HEK293T (cell line): Measurements from ENCODE around the gene RNF130.

Experiments
- CTCF ChIA-PET: fragments of 350-600 bp; formaldehyde crosslinking; extraction: SDS; loops from one replicate; lab custom pipeline; 2021; ENCODE audit warnings: antibody characterized with exemption, inconsistent platforms; lab: Yijun Ruan, JAX
- POLR2A ChIA-PET: fragments of 350-600 bp; formaldehyde crosslinking; extraction: SDS; loops from one replicate; lab custom pipeline; 2020; ENCODE audit warnings: antibody characterized with exemption, inconsistent platforms; lab: Yijun Ruan, JAX
- DNase-seq: peaks from one replicate; pipeline ENCODE4 v3.0.0; 2012; ENCODE audit warnings: mixed read lengths; ENCODE audit errors: extremely low spot score
- ARNT ChIP-seq: fragments of 450-650 bp; IDR thresholded peaks from 2 replicates; pipeline ENCODE4 v1.6.1; 2017; ENCODE audit warnings: mild to moderate bottlenecking
- BHLHE40 ChIP-seq: fragments of 450-650 bp; IDR thresholded peaks from 2 replicates; pipeline ENCODE4 v1.6.1; 2016; ENCODE audit warnings: mild to moderate bottlenecking, moderate library complexity, borderline replicate concordance
- CTBP1 ChIP-seq: fragments of 450-650 bp; IDR thresholded peaks from 2 replicates; pipeline ENCODE4 v1.6.1; 2016; ENCODE audit warnings: borderline replicate concordance
- ELF4 ChIP-seq: fragments of 450-650 bp; IDR thresholded peaks from 2 replicates; pipeline ENCODE4 v1.6.1; 2017; ENCODE audit warnings: antibody characterized with exemption
- FOXA1 ChIP-seq: fragments of 450-650 bp; IDR thresholded peaks from 2 replicates; pipeline ENCODE4 v1.6.1; 2016; ENCODE audit warnings: mild to moderate bottlenecking
- FOXK2 ChIP-seq: fragments of 450-650 bp; IDR thresholded peaks from 2 replicates; pipeline ENCODE4 v1.6.1; 2016; ENCODE audit warnings: mild to moderate bottlenecking
- FOXM1 ChIP-seq: fragments of 450-650 bp; IDR thresholded peaks from 2 replicates; pipeline ENCODE4 v1.6.1; 2017; ENCODE audit warnings: mild to moderate bottlenecking, borderline replicate concordance
- HDGF ChIP-seq: fragments of 450-650 bp; IDR thresholded peaks from 2 replicates; pipeline ENCODE4 v1.6.1; 2017; ENCODE audit warnings: antibody characterized with exemption, borderline replicate concordance
- L3MBTL2 ChIP-seq: fragments of 450-650 bp; conservative IDR thresholded peaks from 2 replicates; pipeline ENCODE4 v1.6.1; 2016; ENCODE audit warnings: mild to moderate bottlenecking
- LEF1 ChIP-seq: fragments of 450-650 bp; IDR thresholded peaks from 2 replicates; pipeline ENCODE4 v1.6.1; 2017; ENCODE audit warnings: mild to moderate bottlenecking, borderline replicate concordance
- NFRKB ChIP-seq: fragments of 450-650 bp; IDR thresholded peaks from 2 replicates; pipeline ENCODE4 v1.6.1; 2016; ENCODE audit warnings: mild to moderate bottlenecking, moderate library complexity
- SP1 ChIP-seq: fragments of 450-650 bp; IDR thresholded peaks from 2 replicates; pipeline ENCODE4 v1.6.1; 2017
- SUZ12 ChIP-seq: fragments of 450-650 bp; IDR thresholded peaks from 2 replicates; pipeline ENCODE4 v1.6.1; 2016; ENCODE audit warnings: mild to moderate bottlenecking
- TARDBP ChIP-seq: fragments of 450-650 bp; IDR thresholded peaks from 2 replicates; pipeline ENCODE4 v1.6.1; 2016
- ZNF384 ChIP-seq: fragments of 450-650 bp; IDR thresholded peaks from 2 replicates; pipeline ENCODE4 v1.6.1; 2016
- TF ChIP-seq, protein P1 (sequence below): fragments of 450-650 bp; IDR thresholded peaks from 2 replicates; pipeline ENCODE4 v1.6.1; 2016

Gene RNF130

DNA sequence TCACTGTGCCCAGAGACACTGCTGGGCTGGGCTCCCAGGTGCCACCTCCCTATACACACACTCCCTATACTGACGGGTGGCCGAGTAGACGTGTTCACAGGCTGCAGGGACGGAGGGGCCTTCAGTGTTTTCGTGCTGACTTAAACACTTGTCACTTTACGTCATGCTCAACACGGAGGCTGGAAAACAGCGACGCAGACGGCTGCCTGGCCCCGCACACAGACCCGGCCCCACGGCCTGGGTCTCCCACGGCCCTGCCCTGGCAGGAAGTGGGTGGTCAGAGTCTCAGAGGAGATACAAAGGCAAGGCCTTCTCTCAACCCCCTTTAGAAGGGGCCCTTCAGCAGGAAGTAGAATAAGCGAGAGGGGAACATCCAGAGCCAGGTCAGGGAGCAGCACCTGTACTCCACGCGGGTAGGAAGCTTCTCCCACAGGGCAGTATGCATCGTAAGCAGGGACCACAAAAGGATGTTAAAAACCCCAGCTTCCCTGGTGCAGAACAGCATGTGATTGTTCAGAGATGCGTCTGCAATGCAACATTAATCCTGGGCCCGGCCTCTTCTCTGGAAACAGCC is 152.0 kb downstream of the RNF130 start:
- CTCF ChIA-PET, result no interaction called here
- POLR2A ChIA-PET, result no interaction called here
- no peak for DNase-seq
- no peak for TF ChIP-seq L3MBTL2
- no peak for TF ChIP-seq ARNT
- TF ChIP-seq BHLHE40, result no peak
- TF ChIP-seq TARDBP, result no peak
- no peak for TF ChIP-seq FOXM1
- no peak for TF ChIP-seq CTBP1
- TF ChIP-seq NFRKB, result no peak
- TF ChIP-seq ELF4, result no peak
- TF ChIP-seq LEF1, result no peak
- TF ChIP-seq SUZ12, result no peak
- no peak for TF ChIP-seq FOXA1
- TF ChIP-seq, protein P1, sequence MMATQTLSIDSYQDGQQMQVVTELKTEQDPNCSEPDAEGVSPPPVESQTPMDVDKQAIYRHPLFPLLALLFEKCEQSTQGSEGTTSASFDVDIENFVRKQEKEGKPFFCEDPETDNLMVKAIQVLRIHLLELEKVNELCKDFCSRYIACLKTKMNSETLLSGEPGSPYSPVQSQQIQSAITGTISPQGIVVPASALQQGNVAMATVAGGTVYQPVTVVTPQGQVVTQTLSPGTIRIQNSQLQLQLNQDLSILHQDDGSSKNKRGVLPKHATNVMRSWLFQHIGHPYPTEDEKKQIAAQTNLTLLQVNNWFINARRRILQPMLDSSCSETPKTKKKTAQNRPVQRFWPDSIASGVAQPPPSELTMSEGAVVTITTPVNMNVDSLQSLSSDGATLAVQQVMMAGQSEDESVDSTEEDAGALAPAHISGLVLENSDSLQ, result no peak

DNA sequence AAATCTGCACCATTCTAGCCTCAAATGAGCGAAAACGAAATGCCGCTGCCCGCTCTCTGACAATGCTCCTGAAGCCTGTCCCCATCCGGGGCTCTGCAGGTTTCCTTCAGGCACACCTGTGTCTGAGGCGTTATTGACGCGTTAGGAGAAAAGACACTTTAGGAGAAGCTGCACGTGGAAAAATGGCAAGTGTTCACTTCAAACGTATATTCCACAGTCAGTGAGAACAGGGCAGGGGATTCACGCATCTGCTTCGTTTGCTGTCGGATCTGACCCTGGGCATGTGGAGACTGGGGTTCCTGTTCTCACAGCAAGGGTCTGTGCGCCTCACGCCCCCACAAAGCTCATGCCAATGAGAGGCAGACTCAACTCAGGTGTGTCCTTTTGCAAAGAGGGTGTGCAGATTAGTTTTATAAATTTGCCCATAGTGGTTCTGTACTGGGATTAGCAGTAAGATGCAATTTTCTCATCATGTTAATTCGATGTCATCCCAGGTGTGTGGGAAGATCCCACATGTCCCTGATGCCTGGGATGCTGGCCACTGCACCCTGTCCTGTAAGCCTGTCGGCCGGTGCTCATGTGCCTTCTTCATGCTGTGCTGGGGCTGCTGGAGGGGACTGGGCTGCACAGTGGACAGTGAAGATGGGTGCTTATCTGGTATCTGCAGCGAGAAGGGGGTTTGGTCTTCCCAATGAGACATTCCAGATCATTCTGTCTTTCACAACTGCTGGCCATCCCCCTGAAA is 152.6 kb downstream of the RNF130 start:
- CTCF ChIA-PET, result interaction anchor here (0.6 kb wide), 1 partner anchor 50 kb away, joined by 3 read pairs; no protein-coding TSS in a partner anchor
- POLR2A ChIA-PET, result no interaction called here
- TF ChIP-seq BHLHE40 (no peak), FOXM1 (no peak), LEF1 (no peak), ELF4 (no peak), TARDBP (no peak), SUZ12 (no peak), FOXK2 (no peak), ARNT (no peak), FOXA1 (no peak), NFRKB (no peak), ZNF384 (no peak), HDGF (no peak), CTBP1 (no peak), SP1 (no peak), L3MBTL2 (no peak)
- TF ChIP-seq, protein P1, result no peak
- DNase-seq, result no peak

DNA sequence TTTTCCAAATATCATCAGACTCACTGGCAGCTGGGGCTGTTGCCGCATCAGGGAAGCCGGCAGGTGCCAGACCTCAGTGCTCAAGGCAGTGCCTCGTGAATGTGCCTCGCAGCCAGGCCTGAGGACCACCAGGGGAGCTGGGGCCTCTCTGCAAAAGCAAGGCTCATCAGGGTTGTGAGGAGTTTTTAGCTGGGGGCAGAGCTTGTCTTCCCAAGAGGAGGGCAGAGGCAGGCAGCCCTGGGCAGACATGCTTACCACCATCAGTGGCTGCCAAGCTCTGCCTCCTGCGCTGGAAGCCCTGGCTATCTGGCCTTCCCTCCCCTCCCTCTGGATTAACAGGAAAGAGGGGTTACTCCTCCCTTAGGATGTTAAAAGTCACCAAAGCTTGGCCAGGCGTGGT is 155.0 kb downstream of the RNF130 start:
- POLR2A ChIA-PET, result no interaction called here
- TF ChIP-seq L3MBTL2 (no peak), ARNT (no peak), FOXM1 (no peak), SUZ12 (no peak), ZNF384 (no peak), HDGF (no peak), LEF1 (no peak), TARDBP (no peak), NFRKB (no peak), BHLHE40 (no peak), SP1 (no peak), CTBP1 (no peak), FOXA1 (no peak), FOXK2 (no peak), ELF4 (no peak)
- TF ChIP-seq, protein P1, result no peak
- no peak for DNase-seq
- CTCF ChIA-PET, result interaction anchor here (0.6 kb wide), 1 partner anchor 13 kb away, joined by 3 read pairs; no protein-coding TSS in a partner anchor

DNA sequence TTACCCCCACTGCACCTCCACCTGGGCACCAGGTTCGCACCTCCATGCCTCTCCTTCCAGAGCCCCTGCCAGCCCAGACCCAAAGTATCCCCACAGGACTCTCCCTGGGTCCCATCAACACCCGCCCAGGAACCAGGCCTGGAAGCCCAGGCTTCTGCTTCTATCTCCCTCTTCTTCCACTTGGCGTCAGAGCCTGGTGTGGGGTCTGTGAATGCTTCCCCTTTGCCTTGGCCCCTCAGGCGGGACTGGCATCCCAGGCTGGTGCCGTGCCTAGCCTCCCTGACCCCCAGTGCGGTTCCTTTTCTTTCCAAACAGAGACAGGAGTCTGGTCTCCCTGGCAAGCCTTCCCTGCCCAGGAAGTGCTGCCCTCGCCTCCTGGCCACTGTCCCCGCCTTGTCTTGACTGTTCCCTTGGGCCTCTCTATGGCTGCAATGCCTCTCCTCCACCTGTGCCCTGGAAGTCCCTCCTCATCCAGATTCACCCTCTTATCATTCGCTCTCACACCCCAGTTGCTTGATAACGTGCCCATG is 156.1 kb downstream of the RNF130 start:
- CTCF ChIA-PET, result no interaction called here
- DNase-seq, result no peak
- TF ChIP-seq ELF4 (no peak), LEF1 (no peak), NFRKB (no peak), CTBP1 (no peak), ARNT (no peak), SP1 (no peak), FOXM1 (no peak), TARDBP (no peak), ZNF384 (no peak), BHLHE40 (no peak), SUZ12 (no peak), FOXA1 (no peak), HDGF (no peak), L3MBTL2 (no peak)
- TF ChIP-seq, protein P1, result no peak
- POLR2A ChIA-PET, result no interaction called here

DNA sequence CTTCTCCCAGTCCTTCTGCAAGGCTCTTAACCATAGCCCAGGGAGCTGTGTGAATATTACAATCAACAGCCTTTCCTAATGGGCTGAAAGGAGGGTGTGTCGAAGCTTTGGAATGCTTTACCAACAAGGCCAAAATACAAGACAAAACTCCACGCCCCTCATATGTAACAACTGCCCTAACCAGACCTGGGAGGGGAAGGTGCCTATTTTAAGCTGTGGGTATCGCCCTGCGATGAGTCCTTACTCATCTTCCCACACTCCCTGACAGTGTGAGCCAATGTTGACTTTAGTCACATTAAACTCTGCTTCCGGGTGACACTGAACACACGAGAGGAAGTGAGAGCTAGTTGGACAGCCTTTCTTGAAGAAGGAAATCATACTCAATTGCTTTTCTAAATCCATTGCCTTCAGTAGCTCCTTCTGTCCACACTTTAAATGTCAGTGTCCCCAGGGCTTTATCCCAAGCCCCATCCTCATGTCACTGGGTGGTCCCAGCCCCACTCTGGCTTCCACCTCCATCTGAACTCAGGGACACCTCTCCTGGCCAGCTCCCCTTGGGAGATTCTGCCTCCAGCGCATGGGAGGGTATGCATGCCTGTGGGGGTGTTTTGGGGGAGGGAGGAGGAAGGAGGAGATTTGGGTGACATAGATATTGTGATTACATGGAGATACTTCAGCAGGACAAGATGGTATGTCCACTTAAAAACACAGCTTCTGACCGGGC is 157.4 kb downstream of the RNF130 start:
- DNase-seq, result no peak
- POLR2A ChIA-PET, result no interaction called here
- TF ChIP-seq HDGF (no peak), SP1 (no peak), ELF4 (no peak), FOXM1 (no peak), L3MBTL2 (no peak), FOXK2 (no peak), TARDBP (no peak), ZNF384 (no peak), LEF1 (no peak), FOXA1 (no peak), CTBP1 (no peak), SUZ12 (no peak), ARNT (no peak), BHLHE40 (no peak), NFRKB (no peak)
- TF ChIP-seq, protein P1, result no peak
- CTCF ChIA-PET, result interaction anchor here (1.4 kb wide), 1 partner anchor 61 kb away, joined by 3 read pairs; no protein-coding TSS in a partner anchor
